PFSK-1 (cell line): ENCODE results near the gene PLA2G4D. TPM values are rescaled to one million over a fixed set of nuclear protein-coding genes. Genes with fewer than 3 reads are reported as not detected.

Experiments
- FOXP2 ChIP-seq: optimal IDR thresholded peaks from 2 replicates; pipeline ENCODE3; 2011; ENCODE audit warnings: borderline replicate concordance, control low read depth, inconsistent platforms; ENCODE audit not compliant: insufficient read depth; ENCODE audit errors: extremely low read length, extremely low read depth
- POLR2AphosphoS5 ChIP-seq: IDR thresholded peaks from 2 replicates; pipeline ENCODE4 v1.6.1; 2012; ENCODE audit warnings: low read depth, mild to moderate bottlenecking, control low read depth, low read length, moderate library complexity
- REST ChIP-seq, 2 experiments: IDR thresholded peaks; 2 replicates each; pipeline versions ENCODE4 v1.6.1 to v1.8.0; 2011 to 2012; ENCODE audit warnings: low read depth in 2 of 2, low read length in 2 of 2, control low read depth in 1 of 2, inconsistent platforms in 1 of 2, mild to moderate bottlenecking in 1 of 2, moderate library complexity in 1 of 2; ENCODE audit not compliant: insufficient read depth in 1 of 2
- SIN3A ChIP-seq: IDR thresholded peaks from 2 replicates; pipeline ENCODE4 v1.6.1; 2012; ENCODE audit warnings: mild to moderate bottlenecking, low read length, moderate library complexity, borderline replicate concordance; ENCODE audit not compliant: insufficient read depth
- TAF1 ChIP-seq: IDR thresholded peaks from 2 replicates; pipeline ENCODE4 v1.6.1; 2012; ENCODE audit warnings: low read length, control low read depth, borderline replicate concordance; ENCODE audit not compliant: insufficient read depth
- polyA plus RNA-seq: library from polyadenylated mRNA; unstranded; fragments of >200 nt; gene quantifications from one replicate; pipeline ENCODE4 v1.2.1, GENCODE V29; 2012; ENCODE audit warnings: low read depth, missing spikeins; ENCODE audit not compliant: insufficient read length

The PLA2G4D gene
- not detected for polyA plus RNA-seq

- TF ChIP-seq FOXP2: no peak
- no peak for TF ChIP-seq TAF1
- TF ChIP-seq SIN3A: no peak
- no peak for TF ChIP-seq POLR2AphosphoS5
- TF ChIP-seq REST (IDR thresholded peaks at IDR 0.05; ENCODE audit: insufficient read depth in 1 of 2, low read depth in 2 of 2, low read length in 2 of 2): no peak
Observed at GRCh38 chr15:42094512-42094963, at the start of gene PLA2G4D. PLA2G4D (minus strand) TSS chr15:42094562; CDS start chr15:42094459, 103 bp downstream.

GRCh38 chr15:42143356-42143755 lies 49.0 kb upstream of the PLA2G4D start:
- TF ChIP-seq POLR2AphosphoS5 (no peak), FOXP2 (no peak), SIN3A (no peak), REST (IDR thresholded peaks at IDR 0.05; ENCODE audit: insufficient read depth in 1 of 2, low read depth in 2 of 2, low read length in 2 of 2) (no peak), TAF1 (no peak)

GRCh38 chr15:42141795-42142667 lies 47.7 kb upstream of the PLA2G4D start:
- TF ChIP-seq TAF1: no peak
- no peak for TF ChIP-seq SIN3A
- TF ChIP-seq REST (IDR thresholded peaks at IDR 0.05; ENCODE audit: insufficient read depth in 1 of 2, low read depth in 2 of 2, low read length in 2 of 2): no peak
- no peak for TF ChIP-seq FOXP2
- TF ChIP-seq POLR2AphosphoS5: no peak

GRCh38 chr15:42141246-42141645 lies 46.9 kb upstream of the PLA2G4D start:
- TF ChIP-seq SIN3A (no peak), REST (IDR thresholded peaks at IDR 0.05; ENCODE audit: insufficient read depth in 1 of 2, low read depth in 2 of 2, low read length in 2 of 2) (no peak), POLR2AphosphoS5 (no peak), TAF1 (no peak), FOXP2 (no peak)

GRCh38 chr15:42140383-42141070 lies 46.2 kb upstream of the PLA2G4D start:
- TF ChIP-seq SIN3A (no peak), REST (IDR thresholded peaks at IDR 0.05; ENCODE audit: insufficient read depth in 1 of 2, low read depth in 2 of 2, low read length in 2 of 2) (no peak), TAF1 (no peak), FOXP2 (no peak), POLR2AphosphoS5 (no peak)
